ENCODE data around the gene SNTB2.
"Not testable (repeated sequence)": the region's sequence is repeated elsewhere in the genome, so short reads cannot be mapped to it uniquely, and the experiment has no call there.

Gene SNTB2

DNA sequence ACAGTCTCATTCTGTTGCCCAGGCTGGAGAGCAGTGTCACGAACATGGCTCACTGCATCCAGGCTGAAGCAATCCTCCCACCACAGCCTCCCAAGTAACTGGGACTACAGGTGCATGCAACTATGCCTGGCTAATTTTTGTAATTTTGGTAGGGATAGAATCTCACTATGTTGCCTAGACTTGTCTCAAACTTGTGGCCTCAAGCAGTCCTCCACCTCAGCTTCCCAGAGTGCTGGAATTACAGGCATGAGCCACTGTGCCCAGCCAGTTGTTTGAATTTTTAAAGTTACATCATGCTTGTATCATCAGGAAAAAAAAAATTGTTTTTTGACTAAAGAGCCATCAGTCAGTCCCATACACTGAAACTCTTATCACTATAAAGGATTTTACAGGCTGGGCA is 107.1 kb downstream of the SNTB2 start:
- no peak for DNase-seq

DNA sequence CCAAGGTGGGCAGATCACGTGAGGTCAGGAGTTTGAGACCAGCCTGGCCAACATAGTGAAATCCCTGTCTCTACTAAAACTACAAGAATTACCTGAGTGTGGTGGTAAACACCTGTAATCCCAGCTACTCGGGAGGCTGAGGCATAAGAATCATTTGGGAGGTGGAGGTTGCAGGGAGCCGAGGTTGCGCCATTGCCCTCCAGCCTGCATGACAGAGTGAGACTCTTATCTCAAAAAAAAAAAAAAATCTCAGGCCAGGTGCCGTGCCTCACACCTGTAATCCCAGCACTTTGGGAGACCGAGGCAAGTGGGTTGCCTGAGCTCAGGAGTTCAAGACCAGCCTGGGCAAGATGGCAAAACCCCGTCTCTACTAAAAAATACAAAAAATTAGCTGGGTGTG is 109.8 kb downstream of the SNTB2 start:
- not testable (repeated sequence) for DNase-seq

DNA sequence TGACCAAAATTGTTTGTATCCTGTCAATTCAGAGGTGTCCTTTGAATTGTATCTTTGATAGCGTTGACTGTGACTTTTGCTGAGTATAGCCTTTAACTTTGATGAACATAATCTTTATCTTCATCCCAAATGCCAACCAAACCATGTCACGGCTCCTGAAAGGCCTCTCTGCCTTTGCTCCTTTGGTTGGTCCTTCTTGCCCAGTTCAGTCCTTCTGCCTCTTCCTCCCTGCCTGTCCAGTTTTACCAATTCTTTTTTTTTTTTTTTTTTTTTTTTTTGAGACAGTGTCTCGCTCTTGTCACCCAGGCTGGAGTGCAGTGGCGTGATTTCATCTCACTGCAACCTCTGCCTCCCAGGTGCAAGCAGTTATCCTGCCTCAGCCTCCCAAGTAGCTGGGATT is 111.3 kb downstream of the SNTB2 start:
- no peak for DNase-seq

DNA sequence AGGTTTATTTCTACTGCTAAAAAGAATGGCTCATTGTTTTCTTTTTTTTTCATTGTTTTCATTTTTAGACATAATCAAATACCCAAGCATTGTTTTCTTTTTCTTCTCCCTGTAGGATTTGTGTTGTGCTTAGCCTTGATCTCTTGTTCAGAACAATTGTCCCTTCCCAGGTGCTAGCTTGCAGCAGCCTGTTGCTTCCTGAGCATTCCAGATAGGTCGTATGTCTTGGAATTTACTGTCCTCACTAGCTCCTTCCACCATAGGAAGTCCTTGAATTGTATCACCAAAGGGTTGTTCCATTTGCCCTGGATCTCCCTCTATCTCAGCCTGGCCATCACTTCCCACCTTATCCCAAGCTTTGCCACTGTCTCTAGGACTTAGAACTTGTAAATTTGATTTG is 114.2 kb downstream of the SNTB2 start:
- no peak for DNase-seq

DNA sequence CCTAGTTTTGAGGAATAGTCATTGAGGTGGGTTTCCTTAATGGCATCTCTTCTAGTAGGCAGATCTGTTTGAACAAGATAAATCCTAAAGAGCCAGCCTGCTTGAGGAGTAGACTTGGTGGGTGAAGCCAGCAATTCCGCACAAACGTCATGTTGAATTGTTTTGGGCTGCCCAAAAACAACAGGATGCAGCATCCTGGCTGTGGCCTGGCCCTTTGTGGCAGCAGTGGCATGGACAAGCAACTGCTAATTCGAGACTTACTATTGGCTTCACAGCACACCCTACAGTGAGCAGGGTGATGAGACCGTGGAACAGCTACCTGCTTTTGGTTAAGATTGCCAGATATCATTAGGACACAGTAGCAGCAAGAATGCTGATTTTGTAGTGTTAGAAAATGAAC is 114.9 kb downstream of the SNTB2 start:
- DNase-seq: no peak

DNA sequence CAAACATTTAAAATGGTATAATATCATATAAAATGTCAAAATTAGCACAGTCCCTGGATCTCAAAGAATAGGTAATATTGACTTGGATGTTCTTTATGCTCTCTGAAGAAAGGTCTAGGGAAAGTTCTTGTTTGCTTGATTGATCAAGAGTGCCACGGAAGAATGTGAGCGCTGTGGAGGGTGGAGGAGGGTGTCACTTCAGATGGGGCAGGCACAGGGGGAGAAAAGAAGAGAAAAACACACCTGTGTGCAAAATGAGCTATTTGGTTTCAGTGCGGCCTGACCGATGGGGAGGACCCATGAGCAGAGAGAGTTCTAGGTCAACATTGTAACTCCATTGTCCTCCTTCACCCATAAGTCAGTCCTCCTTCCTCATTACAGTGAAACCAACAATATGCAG is 115.3 kb downstream of the SNTB2 start:
- no peak for DNase-seq

DNA sequence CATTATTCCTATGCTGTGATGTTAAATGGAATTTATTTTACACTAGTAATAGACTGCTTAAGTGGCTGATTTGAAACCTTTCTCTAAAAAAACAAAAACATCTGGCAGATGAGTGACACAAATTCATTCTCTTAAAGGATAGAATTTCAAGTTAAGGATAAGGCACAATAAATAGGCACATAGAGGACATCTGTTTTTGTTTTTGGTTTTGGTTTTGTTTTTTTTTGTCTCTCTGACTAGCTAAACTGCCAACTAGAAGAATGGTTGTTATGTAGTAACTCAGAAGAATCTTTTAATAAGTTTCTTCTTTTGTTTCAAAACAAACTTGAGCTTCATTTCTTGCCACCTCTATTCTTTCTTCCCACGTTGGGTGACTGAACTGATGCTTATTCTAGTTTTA is 119.1 kb downstream of the SNTB2 start:
- no peak for DNase-seq

DNA sequence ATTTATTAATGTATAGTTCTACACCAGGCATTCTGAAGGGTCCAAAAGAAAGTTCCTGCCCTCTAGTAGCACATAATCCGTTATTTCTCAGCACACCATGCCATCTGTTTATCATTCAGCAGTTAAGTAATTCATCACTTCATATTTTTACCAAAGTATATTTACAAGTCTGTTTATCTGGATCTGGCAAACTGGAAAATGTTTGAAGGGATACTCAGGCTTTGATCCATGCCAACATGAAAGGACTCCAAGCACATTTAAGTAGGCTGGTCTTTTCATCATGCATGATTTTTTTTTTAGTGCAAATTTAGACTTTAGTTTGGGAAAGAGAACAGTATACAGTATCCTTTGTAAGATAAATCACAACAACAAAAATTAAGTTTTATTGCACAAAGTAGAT is 120.1 kb downstream of the SNTB2 start:
- no peak for DNase-seq

DNA sequence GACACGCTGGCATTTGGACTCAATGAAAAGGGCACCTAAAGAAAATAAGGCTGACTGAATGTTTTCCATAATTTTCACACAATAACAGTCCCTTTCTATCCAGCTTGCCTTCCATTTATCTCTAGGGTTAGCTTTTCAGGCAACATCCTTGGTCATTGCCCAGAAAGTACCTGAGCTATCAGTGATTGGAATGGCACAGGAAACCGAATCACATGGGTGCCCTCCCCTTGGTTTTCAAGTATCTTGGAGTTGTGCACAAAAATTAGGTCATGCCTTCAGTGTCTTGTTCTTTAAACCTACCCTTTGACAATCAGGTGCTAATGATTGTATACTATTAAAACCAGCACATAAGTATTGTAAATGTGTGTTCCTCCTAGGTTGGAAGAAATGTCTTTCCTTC is 120.9 kb downstream of the SNTB2 start:
- DNase-seq: no peak

DNA sequence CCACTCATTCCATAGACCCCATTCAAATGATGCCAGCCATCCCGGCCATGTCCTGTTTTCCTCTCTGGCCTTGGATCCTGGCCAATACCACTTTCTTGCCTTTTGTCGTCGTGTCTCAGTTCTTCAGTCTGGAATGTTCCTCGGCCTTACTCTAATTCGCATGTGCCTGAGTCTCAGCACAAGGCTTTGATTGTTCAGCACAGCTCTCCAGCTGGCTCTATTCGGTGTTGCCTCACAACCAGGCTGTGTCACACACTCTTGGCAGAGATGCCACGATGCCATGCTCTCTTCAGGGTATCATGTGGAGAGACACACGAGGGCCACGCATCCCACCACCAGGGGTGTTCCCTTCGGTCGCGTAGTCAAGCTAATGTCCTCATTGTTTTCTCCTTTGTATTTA is 122.4 kb downstream of the SNTB2 start:
- DNase-seq: no peak

DNA sequence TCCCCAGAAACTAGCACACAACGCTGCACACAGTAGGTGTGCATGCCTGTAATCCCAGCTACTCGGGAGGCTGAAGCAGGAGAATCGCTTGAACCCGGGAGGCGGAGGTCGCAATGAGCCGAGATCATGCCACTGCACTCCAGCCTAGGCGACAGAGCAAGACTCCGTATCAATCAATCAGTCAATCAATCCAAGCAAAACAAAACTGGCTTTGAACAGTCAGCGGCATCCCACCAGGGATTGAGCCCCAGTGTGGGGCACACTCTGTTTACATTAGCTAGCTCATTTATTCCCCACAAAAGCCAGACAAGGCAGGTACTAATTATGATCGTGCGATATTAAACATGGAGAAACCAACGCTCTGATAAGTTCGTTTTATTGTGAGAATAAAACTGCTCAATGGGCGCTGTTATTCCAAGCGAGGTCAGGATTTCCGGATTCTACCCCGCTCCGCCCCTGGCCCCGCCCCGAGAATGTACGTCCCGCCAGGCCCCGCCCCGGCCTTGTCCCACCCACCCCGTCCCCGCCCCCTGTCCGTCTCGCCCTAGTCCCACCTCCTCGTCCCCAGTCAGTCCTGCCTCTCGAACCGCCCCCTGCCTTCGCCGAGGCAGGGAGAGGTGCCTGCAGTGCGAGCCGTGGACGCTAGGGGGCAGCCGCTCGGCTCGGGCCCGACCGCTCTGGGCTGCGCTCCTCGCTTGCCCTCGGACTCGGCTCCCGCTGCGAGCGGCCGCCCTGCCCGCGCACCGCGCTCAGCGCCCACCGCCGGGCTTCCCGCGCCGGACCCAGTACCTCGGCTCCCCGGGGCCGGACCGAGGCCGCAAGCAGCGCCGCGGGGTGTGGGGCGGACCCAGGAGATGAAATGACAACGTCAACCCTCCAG is 123.9 kb downstream of the SNTB2 start, which contains the start of gene VPS4A:
TSS of gene VPS4A (plus strand) at position 698 of the 880 bp plus-strand sequence. CDS start at position 860, 162 bp downstream.
- peak; percentile 84 to 90 for DNase-seq

DNA sequence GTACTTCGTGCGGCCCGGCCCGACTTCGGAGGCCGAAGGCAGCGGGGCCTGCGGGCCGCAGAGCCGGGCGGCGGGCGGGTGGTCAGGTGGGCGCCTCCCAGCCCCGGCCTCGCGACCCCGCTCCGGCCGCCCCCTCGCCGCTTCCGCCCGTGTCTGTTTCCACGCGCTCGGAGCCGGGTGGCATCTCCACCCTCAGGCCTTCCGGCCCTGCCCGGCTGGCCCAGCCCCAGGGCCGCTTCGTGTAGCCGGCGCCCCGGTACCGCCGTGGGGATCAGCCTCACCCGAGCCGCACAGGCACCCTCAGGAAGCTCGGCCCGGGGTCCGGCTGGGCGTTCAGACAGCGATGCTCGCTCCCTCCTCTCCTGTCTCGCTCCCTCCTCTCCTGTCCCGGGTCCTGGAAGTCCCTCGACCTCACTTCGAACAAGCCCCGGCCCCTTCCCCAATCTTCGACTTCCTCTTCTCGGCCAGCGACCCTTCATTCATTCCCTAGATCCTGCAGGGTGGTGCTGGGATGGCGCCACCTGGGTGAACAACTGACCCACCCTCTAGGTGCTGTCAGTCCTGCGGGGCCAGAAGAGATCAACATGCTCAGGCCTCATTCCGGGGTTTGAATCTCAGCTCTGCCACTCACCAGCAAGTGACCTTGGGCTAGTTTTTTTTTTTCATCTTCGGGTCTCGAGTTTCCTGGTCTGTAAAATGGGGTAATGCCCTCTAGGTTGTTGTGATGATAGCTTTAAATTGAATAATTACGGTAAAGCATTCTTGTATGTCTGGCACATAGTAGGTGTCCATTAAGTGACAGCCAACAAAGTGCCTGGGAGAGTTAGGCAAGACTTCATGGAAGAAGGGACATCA is 124.8 kb downstream of the SNTB2 start:
- DNase-seq: peak; percentile 13 to 38

DNA sequence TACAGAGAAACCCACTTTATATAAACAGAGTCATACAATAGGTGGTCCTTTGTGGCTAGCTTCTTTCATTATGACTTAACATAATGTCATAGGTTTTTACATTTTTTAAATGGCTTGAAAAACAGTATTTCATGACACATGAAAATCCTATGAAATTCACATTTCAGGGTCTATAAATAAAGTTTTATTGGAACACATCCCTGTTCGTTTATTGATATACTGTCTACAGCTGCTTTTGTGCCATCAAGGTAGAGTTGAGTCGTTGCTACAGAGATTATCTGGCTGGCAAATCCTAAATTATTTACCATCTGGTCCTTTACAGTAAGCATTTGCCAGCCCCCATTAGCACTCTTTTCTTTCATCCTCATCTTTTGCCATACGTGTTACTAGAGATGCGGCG is 126.5 kb downstream of the SNTB2 start:
- no peak for DNase-seq

DNA sequence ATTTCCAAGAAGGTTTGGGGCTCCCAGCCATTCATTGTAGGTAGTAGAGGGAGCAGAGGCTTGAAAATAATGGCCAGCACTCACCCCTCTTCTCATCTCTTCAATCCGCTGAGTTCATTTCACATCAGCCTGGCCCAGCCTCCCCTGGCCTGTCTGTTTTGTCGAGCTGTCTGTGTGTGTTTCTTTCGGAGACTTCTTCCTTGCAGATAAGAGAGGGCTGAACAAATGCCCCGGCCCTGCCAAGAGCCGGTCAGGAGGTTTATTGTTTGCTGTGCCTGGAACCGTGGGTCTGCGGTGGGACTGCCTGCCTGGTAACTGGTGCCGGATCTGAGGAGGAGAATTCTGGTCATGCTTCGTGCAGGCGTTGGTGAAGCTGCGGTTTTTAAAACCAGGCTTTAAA is 127.6 kb downstream of the SNTB2 start:
- no peak for DNase-seq

DNA sequence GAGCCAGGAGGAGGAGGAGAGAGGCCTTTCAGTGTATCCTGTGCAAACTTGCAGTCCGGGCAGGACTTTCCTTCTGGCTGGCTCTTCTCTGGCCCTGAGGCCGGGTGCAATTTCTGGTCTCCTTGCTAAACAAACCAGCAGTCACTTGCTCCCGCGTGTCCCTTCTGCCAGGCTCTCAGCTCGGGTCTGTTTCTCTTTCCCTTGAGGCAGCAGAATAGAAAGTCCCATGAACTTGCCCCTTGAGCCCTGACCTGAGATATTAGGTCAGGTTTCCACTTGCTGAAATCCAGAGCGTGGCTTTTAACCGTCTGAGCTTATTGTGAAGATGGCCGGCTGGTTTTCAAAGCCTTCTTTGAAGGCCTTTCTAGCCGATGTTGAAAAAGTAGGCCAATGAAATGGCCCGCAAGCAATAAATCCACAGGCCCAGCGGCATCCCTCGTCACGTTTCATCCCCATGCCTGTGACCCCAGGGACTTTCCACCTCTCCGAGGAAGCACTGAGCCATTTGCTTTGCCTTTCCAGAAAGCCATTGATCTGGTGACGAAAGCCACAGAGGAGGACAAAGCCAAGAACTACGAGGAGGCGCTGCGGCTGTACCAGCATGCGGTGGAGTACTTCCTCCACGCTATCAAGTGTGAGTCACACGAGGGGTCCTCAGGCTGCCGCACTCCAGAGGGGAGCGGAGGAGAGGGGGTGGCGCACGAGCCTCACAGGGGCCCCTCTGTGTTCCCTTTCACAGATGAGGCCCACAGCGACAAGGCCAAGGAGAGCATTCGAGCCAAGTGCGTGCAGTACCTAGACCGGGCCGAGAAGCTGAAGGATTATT is 128.7 kb downstream of the SNTB2 start:
- no peak for DNase-seq

DNA sequence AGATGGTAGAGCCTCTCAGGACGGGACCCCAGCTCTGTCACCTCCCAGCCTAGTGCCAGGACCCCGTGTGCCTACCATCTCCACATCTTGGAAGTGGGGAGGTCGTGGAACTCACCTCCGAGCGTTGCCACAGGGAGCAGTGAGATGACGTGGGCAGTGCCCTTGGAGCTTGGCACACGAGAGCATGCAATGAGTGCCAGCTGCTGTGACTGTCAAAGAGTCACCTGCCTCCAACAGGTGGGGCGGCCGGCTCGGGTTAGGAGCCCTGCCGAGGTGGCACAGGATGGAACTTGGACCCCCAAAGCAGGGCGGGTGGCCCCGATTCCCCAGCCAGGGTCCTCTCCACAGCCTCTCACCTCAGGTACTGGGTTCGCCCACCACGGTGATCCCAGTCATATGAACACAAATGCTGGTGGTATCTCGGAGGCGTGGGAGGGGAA is 129.7 kb downstream of the SNTB2 start:
- no peak for DNase-seq

DNA sequence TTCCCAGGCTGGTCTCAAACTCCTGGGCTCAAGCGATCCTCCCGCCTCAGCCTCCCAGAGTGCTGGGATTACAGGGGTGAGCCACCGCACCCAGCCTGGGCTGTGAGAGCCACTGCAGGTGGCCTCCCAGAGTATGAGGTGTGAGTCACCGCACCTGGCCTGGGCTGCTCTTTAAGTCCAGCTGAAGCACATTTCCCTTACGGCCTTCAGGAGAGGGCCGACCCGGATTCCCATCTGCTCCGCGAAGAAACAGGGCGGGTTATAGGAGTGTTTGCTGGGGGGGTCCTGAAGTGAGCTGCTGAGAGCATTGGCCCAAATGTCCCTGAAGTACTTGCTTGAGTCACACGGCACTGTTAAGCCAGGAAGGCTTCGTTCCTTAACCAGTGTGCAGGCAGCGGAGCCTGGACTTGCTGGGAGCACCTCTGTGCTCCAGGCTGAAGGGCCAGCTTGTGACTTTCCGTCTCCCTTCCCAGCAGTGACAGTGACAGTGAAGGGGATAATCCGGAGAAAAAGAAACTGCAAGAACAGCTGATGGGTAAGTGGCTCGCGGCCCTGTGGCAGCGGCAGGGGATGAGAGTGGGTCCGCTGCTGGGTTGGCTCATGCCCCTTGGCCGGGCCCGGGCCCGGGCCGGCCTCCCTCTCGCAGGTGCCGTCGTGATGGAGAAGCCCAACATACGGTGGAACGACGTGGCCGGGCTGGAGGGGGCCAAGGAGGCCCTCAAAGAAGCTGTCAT is 131.4 kb downstream of the SNTB2 start:
- peak in 1 of 2 experiments; percentile 21 for DNase-seq

DNA sequence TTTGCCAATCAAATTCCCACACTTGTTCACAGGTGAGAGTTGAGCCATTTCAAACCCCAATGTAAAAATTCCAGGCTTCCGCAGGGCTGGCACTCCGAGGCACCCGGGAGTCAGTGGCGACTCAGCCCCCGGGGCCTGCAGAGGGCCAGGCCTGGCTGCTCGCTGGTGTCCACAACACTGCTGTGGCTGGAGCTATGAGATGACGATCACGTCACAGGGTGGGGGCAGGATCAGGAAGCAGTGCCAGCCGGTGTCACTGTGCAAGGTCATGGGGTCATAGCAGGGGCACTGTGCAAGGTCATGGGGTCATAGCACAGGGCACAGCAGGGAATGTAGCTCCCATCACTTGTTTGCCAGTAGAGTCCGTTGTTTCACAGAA is 131.9 kb downstream of the SNTB2 start:
- no peak for DNase-seq

DNA sequence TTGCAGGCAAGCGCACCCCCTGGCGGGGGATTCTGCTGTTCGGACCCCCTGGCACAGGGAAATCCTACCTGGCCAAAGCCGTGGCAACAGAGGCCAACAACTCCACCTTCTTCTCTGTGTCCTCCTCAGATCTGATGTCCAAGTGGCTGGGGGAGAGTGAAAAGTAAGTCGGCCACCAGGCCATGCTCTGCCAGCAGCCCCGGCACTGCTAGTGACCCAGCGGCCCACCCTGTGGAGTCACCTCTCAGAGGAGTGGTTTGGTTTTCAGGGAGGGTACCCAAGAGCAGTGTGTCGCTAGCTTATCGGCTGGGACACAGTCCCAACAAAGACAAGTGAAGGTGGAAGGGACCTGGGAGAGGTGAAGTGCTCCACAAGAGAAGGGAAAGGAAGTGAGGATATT is 132.4 kb downstream of the SNTB2 start:
- DNase-seq: no peak

DNA sequence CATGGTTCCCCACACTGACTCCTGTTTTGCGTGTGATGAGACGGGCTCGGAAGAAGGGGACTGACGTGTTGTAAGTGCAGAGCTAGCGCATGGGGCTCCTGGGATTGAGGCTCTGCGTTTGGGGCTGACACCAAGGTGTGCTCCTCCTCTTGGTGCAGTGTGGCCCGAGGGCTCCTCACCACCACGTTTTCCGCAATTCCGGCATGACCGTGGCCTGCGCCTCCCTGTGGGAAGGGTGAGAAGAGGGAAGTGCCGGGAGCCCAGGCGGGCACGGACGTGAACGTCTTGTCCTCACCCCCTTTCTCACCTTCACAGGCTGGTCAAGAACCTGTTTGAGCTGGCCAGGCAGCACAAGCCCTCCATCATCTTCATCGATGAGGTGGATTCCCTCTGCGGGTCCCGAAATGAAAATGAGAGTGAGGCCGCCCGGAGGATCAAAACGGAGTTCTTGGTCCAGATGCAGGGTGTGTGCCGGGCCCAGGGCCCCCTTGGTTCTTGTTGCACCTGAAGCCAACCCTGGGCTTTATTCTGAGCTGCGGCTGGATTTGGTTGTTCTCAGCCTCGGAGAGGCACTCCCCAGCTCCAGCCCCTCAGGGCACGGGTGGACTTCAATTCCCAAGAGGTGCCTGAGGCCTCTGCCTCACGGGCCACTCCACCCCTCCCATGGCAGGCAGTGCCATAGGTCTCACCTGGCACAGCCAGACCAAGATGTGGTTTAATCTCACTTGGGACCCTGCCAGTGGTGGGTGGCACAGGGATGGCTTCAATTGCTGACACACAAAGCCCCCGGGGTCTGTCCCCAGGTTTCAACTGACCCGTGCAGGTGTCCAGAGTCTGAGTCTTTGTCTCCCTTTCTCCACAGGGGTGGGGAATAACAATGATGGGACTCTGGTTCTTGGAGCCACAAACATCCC is 133.1 kb downstream of the SNTB2 start:
- no peak for DNase-seq

DNA sequence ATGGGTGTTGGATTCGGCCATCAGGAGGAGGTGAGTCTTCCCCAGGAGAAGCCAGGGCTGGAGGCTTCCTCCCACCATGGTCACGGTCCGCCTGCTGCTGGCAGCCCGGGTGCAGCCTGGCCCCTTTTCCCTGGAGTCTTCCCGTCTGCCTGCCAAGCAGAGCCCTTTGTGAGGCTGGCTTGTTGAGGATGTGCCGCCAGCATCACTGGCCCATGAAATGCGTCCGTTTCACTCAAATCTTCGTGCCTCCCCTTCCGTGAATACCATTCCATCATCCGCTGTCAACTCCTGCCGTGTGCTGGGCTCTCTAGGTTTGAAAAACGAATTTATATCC is 133.7 kb downstream of the SNTB2 start:
- no peak for DNase-seq

Measured in SHP77 (cell line).